ENCODE data around the gene GMPR. TPM values are rescaled to one million over a fixed set of nuclear protein-coding genes. Genes with fewer than 3 reads are reported as not detected.

The GMPR gene
- total RNA-seq, 2 experiments from 2014 or later: 0.63 to 0.95 TPM

- ChIA-PET CTCF (interaction anchor here (0.7 to 1.9 kb wide), 3 partner anchors 9 to 1704 kb away, joined by 3 to 7 read pairs (median 3); no protein-coding TSS in a partner anchor), POLR2A (interaction anchor here (0.6 kb wide), 1 partner anchor 104 kb away, joined by 3 read pairs; no protein-coding TSS in a partner anchor)
- intact Hi-C loops (cut with DNase I, micrococcal nuclease): no loop called here
- H3K27me3 Mint-ChIP-seq: peaks cover 42% of the 10 kb centered on the region
- no peak overlapping the region for H3K4me3 ChIP-seq (ENCODE audit: low read length)
- no peaks in the 10 kb centered on the region for H3K9me3 Mint-ChIP-seq
- no peak overlapping the region for H3K27ac ChIP-seq (ENCODE audit: low read depth in 1 of 2, low read length in 2 of 2)
- no peaks in the 10 kb centered on the region for H3K36me3 ChIP-seq (ENCODE audit: insufficient read depth, low read length)
- no peaks in the 10 kb centered on the region for H3K4me1 ChIP-seq (ENCODE audit: insufficient read depth, low read length)
- peaks cover 2 to 8% of the 10 kb centered on the region in 2 experiments for H3K27me3 ChIP-seq (ENCODE audit: control insufficient read depth in 1 of 2, insufficient read depth in 2 of 2, low read length in 2 of 2)
- no peak overlapping the region for H3K27ac Mint-ChIP-seq
- H3K36me3 Mint-ChIP-seq (ENCODE audit: low read depth): no peaks in the 10 kb centered on the region
- no peaks in the 10 kb centered on the region for H3K9me3 ChIP-seq (ENCODE audit: control insufficient read depth in 1 of 2, insufficient read depth in 1 of 2, low read length in 2 of 2)
- H3K4me3 Mint-ChIP-seq: no peak overlapping the region
- DNase-seq (no peak), ATAC-seq (ENCODE audit: poor library complexity) (no peak)
- no peaks in the 10 kb centered on the region for H3K4me1 Mint-ChIP-seq (ENCODE audit: low read depth)
- TF ChIP-seq, protein P1, sequence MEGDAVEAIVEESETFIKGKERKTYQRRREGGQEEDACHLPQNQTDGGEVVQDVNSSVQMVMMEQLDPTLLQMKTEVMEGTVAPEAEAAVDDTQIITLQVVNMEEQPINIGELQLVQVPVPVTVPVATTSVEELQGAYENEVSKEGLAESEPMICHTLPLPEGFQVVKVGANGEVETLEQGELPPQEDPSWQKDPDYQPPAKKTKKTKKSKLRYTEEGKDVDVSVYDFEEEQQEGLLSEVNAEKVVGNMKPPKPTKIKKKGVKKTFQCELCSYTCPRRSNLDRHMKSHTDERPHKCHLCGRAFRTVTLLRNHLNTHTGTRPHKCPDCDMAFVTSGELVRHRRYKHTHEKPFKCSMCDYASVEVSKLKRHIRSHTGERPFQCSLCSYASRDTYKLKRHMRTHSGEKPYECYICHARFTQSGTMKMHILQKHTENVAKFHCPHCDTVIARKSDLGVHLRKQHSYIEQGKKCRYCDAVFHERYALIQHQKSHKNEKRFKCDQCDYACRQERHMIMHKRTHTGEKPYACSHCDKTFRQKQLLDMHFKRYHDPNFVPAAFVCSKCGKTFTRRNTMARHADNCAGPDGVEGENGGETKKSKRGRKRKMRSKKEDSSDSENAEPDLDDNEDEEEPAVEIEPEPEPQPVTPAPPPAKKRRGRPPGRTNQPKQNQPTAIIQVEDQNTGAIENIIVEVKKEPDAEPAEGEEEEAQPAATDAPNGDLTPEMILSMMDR (IDR thresholded peaks at IDR 0.05): no peak
Observed at GRCh38 chr6:16209539-16209938, 28.8 kb upstream of the GMPR start.

- Mint-ChIP-seq H3K36me3 (ENCODE audit: low read depth) (no peaks in the 10 kb centered on the region), H3K9me3 (no peaks in the 10 kb centered on the region), H3K4me3 (no peak overlapping the region), H3K27ac (no peak overlapping the region), H3K4me1 (ENCODE audit: low read depth) (no peaks in the 10 kb centered on the region), H3K27me3 (peaks cover 54% of the 10 kb centered on the region)
- TF ChIP-seq, protein P1 (IDR thresholded peaks at IDR 0.05): no peak
- H3K27ac ChIP-seq (ENCODE audit: low read depth in 1 of 2, low read length in 2 of 2): no peak overlapping the region
- H3K4me3 ChIP-seq (ENCODE audit: low read length): no peak overlapping the region
- peaks cover 12 to 20% of the 10 kb centered on the region in 2 experiments for H3K27me3 ChIP-seq (ENCODE audit: control insufficient read depth in 1 of 2, insufficient read depth in 2 of 2, low read length in 2 of 2)
- intact Hi-C loops (cut with DNase I, micrococcal nuclease): no loop called here
- no peaks in the 10 kb centered on the region for H3K36me3 ChIP-seq (ENCODE audit: insufficient read depth, low read length)
- H3K9me3 ChIP-seq (ENCODE audit: control insufficient read depth in 1 of 2, insufficient read depth in 1 of 2, low read length in 2 of 2): no peaks in the 10 kb centered on the region
- no peaks in the 10 kb centered on the region for H3K4me1 ChIP-seq (ENCODE audit: insufficient read depth, low read length)
- ATAC-seq (ENCODE audit: poor library complexity) (no peak), DNase-seq (no peak)
- ChIA-PET POLR2A (no interaction called here), CTCF (interaction anchor here (1.4 kb wide), 1 partner anchor 9 kb away, joined by 3 read pairs; no protein-coding TSS in a partner anchor)
Observed at GRCh38 chr6:16212276-16212675, 26.1 kb upstream of the GMPR start.

DNA sequence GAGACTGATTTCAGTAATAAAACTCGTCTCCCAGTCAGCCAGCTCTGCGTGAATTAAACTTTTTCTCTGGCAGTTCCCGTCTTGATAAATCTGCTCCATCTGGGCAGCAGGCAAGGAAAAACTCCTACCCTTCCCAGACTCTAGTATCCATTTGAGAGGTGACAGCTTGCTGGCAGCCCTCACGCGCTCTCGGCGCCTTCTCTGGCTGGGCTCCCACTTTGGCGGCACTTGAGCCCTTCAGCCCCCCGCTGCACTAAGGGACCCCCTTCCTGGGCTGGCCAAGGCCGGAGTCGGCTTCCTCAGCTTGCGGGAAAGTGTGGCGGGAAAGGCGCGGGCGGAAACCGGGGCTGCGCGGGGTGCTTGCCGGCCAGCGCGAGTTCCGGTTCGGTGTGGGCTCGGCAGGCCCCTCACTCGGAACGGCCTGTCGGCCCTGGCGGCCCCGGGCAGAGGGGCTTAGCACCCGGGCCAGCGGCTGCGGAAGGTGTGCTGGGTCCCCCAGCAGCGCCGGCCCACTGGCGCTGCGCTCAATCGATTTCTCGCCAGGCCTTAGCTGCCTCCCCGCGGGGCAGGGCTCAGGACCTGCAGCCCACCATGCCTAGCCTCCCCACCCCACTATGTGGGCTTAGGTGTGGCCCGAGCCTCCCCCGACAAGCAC lies 21.8 kb upstream of the GMPR start:
- ChIA-PET POLR2A (no interaction called here), CTCF (no interaction called here)
- intact Hi-C loops (cut with DNase I, micrococcal nuclease): no loop called here
- H3K27ac Mint-ChIP-seq: no peak overlapping the region
- H3K27me3 Mint-ChIP-seq: peaks cover 57% of the 10 kb centered on the region
- H3K27ac ChIP-seq (ENCODE audit: low read depth in 1 of 2, low read length in 2 of 2): no peak overlapping the region
- no peaks in the 10 kb centered on the region for H3K36me3 Mint-ChIP-seq (ENCODE audit: low read depth)
- H3K9me3 ChIP-seq (ENCODE audit: control insufficient read depth in 1 of 2, insufficient read depth in 1 of 2, low read length in 2 of 2): peaks cover 0 to 5% of the 10 kb centered on the region in 2 experiments
- DNase-seq: no peak
- H3K9me3 Mint-ChIP-seq: no peaks in the 10 kb centered on the region
- no peak overlapping the region for H3K4me3 ChIP-seq (ENCODE audit: low read length)
- H3K4me1 ChIP-seq (ENCODE audit: insufficient read depth, low read length): no peaks in the 10 kb centered on the region
- TF ChIP-seq, protein P1 (IDR thresholded peaks at IDR 0.05): no peak
- no peaks in the 10 kb centered on the region for H3K4me1 Mint-ChIP-seq (ENCODE audit: low read depth)
- H3K36me3 ChIP-seq (ENCODE audit: insufficient read depth, low read length): no peaks in the 10 kb centered on the region
- no peak overlapping the region for H3K4me3 Mint-ChIP-seq
- H3K27me3 ChIP-seq (ENCODE audit: control insufficient read depth in 1 of 2, insufficient read depth in 2 of 2, low read length in 2 of 2): peaks cover 14 to 17% of the 10 kb centered on the region in 2 experiments
- ATAC-seq (ENCODE audit: poor library complexity): no peak

Data from CD4-positive, alpha-beta T cell (primary cell).